ENCODE data around the gene ROCK2.

The ROCK2 gene

DNA sequence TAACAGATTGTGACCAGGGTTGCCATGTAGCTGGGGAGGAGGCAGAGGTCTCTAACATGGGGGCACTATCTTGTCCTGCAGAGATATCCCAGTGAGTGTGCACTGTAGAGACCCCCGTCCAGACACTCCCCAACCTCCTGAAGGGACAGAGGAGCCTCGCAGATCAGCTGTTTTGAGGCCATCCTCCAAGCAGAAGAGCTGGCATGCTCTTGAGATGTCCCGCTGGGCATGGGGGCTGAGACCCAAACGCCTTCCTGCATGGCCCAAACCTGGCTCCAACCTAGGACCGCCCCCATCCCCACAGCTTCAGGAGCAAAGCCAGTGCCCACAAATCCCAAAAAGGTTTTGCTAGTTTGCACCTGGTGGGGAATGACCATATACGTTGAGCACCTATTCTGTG, 191.8 kb downstream of the ROCK2 start:
- TF ChIP-seq EGR1 (IDR thresholded peaks at IDR 0.05) (no peak), ZBTB7A (IDR thresholded peaks at IDR 0.05; ENCODE audit: low read depth) (no peak), CREB1 (IDR thresholded peaks at IDR 0.05; ENCODE audit: low read depth) (no peak), NFIC (IDR thresholded peaks at IDR 0.05) (no peak)

- TF ChIP-seq NFIC (IDR thresholded peaks at IDR 0.05) (no peak), CEBPB (IDR thresholded peaks at IDR 0.05) (no peak), RAD21 (IDR thresholded peaks at IDR 0.05; ENCODE audit: low read depth) (no peak), TAF1 (IDR thresholded peaks at IDR 0.05; ENCODE audit: low read depth) (no peak), FOXM1 (IDR thresholded peaks at IDR 0.05; ENCODE audit: borderline replicate concordance, low read depth) (no peak), REST (IDR thresholded peaks at IDR 0.05; ENCODE audit: low read depth) (no peak), EGR1 (IDR thresholded peaks at IDR 0.05) (no peak), CREB1 (IDR thresholded peaks at IDR 0.05; ENCODE audit: low read depth) (no peak), EP300 (IDR thresholded peaks at IDR 0.05; ENCODE audit: borderline replicate concordance) (no peak), MAX (IDR thresholded peaks at IDR 0.05) (no peak), YY1 (IDR thresholded peaks at IDR 0.05; ENCODE audit: low read depth) (no peak)
- TF ChIP-seq, protein P1, sequence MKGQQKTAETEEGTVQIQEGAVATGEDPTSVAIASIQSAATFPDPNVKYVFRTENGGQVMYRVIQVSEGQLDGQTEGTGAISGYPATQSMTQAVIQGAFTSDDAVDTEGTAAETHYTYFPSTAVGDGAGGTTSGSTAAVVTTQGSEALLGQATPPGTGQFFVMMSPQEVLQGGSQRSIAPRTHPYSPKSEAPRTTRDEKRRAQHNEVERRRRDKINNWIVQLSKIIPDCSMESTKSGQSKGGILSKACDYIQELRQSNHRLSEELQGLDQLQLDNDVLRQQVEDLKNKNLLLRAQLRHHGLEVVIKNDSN (IDR thresholded peaks at IDR 0.05) = no peak
Measured at GRCh38 chr2:11147263-11147662, 197.2 kb downstream of the ROCK2 start.

DNA sequence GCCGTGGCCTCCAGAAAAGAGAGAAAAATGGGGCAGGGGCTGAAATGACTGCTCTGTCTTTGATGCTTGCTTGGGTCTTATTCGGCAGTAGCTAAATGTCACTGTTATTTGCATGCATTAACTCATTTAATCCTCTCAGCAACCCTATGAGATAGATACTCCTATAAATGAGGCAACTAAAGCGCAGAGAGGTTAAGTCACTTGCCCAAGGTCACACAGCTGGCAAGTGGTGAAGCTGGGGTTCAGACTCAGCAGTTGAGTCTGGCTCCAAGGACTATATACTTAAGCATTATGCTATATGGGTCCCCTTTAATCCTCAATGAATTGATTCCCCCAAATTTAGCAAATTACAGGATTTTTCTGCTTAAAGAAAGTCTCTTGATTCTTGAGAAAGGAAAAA, 198.4 kb downstream of the ROCK2 start:
- TF ChIP-seq CREB1 (IDR thresholded peaks at IDR 0.05; ENCODE audit: low read depth) (no peak), TEAD4 (IDR thresholded peaks at IDR 0.05) (no peak), CEBPB (IDR thresholded peaks at IDR 0.05) (no peak), RAD21 (IDR thresholded peaks at IDR 0.05; ENCODE audit: low read depth) (no peak), YY1 (IDR thresholded peaks at IDR 0.05; ENCODE audit: low read depth) (no peak), EGR1 (IDR thresholded peaks at IDR 0.05) (no peak), TAF1 (IDR thresholded peaks at IDR 0.05; ENCODE audit: low read depth) (no peak), EP300 (IDR thresholded peaks at IDR 0.05; ENCODE audit: borderline replicate concordance) (no peak), TCF12 (IDR thresholded peaks at IDR 0.05; ENCODE audit: low read depth) (no peak), MAX (IDR thresholded peaks at IDR 0.05) (no peak), FOXM1 (IDR thresholded peaks at IDR 0.05; ENCODE audit: borderline replicate concordance, low read depth) (no peak), REST (IDR thresholded peaks at IDR 0.05; ENCODE audit: low read depth) (no peak), ZBTB7A (IDR thresholded peaks at IDR 0.05; ENCODE audit: low read depth) (no peak), NFIC (IDR thresholded peaks at IDR 0.05) (no peak)
- TF ChIP-seq, protein P1 (IDR thresholded peaks at IDR 0.05) = no peak

DNA sequence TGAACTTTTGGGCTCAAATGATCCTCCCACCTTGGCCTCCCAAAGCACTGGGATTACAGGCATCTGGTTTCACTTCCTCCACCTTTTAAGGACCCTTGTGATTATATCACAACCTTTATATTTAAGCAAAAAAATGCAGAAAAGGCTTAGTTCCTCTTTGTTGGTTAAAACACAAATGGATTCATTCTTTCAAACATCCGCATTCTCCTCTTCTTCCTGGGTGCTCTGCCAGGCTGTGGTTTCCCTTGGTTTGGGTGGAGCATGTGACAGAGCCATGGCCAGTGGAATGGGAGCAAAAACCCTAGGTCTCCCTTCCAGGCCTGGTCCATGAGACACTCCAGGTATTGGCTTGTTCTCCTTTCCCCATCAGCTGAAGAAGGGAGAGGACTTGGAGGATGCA, 199.1 kb downstream of the ROCK2 start:
- TF ChIP-seq NFIC (IDR thresholded peaks at IDR 0.05) (no peak), EGR1 (IDR thresholded peaks at IDR 0.05) (no peak), REST (IDR thresholded peaks at IDR 0.05; ENCODE audit: low read depth) (no peak), CEBPB (IDR thresholded peaks at IDR 0.05) (no peak), FOXM1 (IDR thresholded peaks at IDR 0.05; ENCODE audit: borderline replicate concordance, low read depth) (no peak), TAF1 (IDR thresholded peaks at IDR 0.05; ENCODE audit: low read depth) (no peak), MAX (IDR thresholded peaks at IDR 0.05) (no peak), RAD21 (IDR thresholded peaks at IDR 0.05; ENCODE audit: low read depth) (no peak), CREB1 (IDR thresholded peaks at IDR 0.05; ENCODE audit: low read depth) (no peak), TEAD4 (IDR thresholded peaks at IDR 0.05) (no peak)
- TF ChIP-seq, protein P1 (IDR thresholded peaks at IDR 0.05) = no peak

All from Ishikawa (cell line).